ENCODE data around the gene SERTAD3.

GRCh38 chr19:40421993-40422747 lies 22.0 kb downstream of the SERTAD3 start:
- TF ChIP-seq CTCF (IDR thresholded peaks at IDR 0.05) = no peak
- TF ChIP-seq POLR2A (IDR thresholded peaks at IDR 0.05) = no peak

Measured in lower leg skin (tissue), 3 donors.